ENCODE measurements around the gene BARHL1. TPM values are rescaled to one million over a fixed set of nuclear protein-coding genes. Genes with fewer than 3 reads are reported as not detected.

Gene BARHL1
- total and polyA plus RNA-seq, 2 experiments from 2014 or later, result not detected

- Mint-ChIP-seq H3K9me3 (no peaks in the 10 kb centered on the region), H3K36me3 (ENCODE audit: low read depth) (no peaks in the 10 kb centered on the region; the same call in 2 of the 3 replicates)
These were observed 39.2 kb upstream of the BARHL1 start for GRCh38 chr9:132543251-132543650.

More at GRCh38 chr9:132543251-132543650, 39.2 kb upstream of the BARHL1 start:
- Histone ChIP-seq H3K36me3 (ENCODE audit: insufficient read depth) (no peaks in the 10 kb centered on the region), H3F3A (replicated peaks; ENCODE audit: low read depth) (no peaks in the 10 kb centered on the region), H2AFZ (no peak overlapping the region), H3K4me3 (no peak overlapping the region), H3K4me1 (ENCODE audit: insufficient read depth) (peaks cover 10% of the 10 kb centered on the region; the same call in 1 of the 2 replicates), H4K20me1 (replicated peaks; ENCODE audit: insufficient read depth) (no peaks in the 10 kb centered on the region), H3K79me2 (replicated peaks; ENCODE audit: insufficient read depth) (no peaks in the 10 kb centered on the region), H3K27ac (ENCODE audit: low read depth) (no peak overlapping the region), H3K9me2 (ENCODE audit: insufficient read depth) (no peaks in the 10 kb centered on the region), H3K4me2 (no peak overlapping the region), H3K27me3 (ENCODE audit: insufficient read depth) (no peaks in the 10 kb centered on the region)
- TF ChIP-seq ZNF114 (CRISPR knock-in tag; IDR thresholded peaks at IDR 0.05) (no peak), NANOG (IDR thresholded peaks at IDR 0.05; ENCODE audit: borderline replicate concordance) (no peak), POLR2AphosphoS5 (IDR thresholded peaks at IDR 0.05; ENCODE audit: low read depth) (no peak), CREB1 (CRISPR knock-in tag; IDR thresholded peaks at IDR 0.05; ENCODE audit: low read depth) (no peak), ZNF331 (CRISPR knock-in tag; IDR thresholded peaks at IDR 0.05; ENCODE audit: low read depth) (no peak), STAT1 (IDR thresholded peaks at IDR 0.05; ENCODE audit: unreplicated experiment) (no peak)
- TF ChIP-seq, protein P1, sequence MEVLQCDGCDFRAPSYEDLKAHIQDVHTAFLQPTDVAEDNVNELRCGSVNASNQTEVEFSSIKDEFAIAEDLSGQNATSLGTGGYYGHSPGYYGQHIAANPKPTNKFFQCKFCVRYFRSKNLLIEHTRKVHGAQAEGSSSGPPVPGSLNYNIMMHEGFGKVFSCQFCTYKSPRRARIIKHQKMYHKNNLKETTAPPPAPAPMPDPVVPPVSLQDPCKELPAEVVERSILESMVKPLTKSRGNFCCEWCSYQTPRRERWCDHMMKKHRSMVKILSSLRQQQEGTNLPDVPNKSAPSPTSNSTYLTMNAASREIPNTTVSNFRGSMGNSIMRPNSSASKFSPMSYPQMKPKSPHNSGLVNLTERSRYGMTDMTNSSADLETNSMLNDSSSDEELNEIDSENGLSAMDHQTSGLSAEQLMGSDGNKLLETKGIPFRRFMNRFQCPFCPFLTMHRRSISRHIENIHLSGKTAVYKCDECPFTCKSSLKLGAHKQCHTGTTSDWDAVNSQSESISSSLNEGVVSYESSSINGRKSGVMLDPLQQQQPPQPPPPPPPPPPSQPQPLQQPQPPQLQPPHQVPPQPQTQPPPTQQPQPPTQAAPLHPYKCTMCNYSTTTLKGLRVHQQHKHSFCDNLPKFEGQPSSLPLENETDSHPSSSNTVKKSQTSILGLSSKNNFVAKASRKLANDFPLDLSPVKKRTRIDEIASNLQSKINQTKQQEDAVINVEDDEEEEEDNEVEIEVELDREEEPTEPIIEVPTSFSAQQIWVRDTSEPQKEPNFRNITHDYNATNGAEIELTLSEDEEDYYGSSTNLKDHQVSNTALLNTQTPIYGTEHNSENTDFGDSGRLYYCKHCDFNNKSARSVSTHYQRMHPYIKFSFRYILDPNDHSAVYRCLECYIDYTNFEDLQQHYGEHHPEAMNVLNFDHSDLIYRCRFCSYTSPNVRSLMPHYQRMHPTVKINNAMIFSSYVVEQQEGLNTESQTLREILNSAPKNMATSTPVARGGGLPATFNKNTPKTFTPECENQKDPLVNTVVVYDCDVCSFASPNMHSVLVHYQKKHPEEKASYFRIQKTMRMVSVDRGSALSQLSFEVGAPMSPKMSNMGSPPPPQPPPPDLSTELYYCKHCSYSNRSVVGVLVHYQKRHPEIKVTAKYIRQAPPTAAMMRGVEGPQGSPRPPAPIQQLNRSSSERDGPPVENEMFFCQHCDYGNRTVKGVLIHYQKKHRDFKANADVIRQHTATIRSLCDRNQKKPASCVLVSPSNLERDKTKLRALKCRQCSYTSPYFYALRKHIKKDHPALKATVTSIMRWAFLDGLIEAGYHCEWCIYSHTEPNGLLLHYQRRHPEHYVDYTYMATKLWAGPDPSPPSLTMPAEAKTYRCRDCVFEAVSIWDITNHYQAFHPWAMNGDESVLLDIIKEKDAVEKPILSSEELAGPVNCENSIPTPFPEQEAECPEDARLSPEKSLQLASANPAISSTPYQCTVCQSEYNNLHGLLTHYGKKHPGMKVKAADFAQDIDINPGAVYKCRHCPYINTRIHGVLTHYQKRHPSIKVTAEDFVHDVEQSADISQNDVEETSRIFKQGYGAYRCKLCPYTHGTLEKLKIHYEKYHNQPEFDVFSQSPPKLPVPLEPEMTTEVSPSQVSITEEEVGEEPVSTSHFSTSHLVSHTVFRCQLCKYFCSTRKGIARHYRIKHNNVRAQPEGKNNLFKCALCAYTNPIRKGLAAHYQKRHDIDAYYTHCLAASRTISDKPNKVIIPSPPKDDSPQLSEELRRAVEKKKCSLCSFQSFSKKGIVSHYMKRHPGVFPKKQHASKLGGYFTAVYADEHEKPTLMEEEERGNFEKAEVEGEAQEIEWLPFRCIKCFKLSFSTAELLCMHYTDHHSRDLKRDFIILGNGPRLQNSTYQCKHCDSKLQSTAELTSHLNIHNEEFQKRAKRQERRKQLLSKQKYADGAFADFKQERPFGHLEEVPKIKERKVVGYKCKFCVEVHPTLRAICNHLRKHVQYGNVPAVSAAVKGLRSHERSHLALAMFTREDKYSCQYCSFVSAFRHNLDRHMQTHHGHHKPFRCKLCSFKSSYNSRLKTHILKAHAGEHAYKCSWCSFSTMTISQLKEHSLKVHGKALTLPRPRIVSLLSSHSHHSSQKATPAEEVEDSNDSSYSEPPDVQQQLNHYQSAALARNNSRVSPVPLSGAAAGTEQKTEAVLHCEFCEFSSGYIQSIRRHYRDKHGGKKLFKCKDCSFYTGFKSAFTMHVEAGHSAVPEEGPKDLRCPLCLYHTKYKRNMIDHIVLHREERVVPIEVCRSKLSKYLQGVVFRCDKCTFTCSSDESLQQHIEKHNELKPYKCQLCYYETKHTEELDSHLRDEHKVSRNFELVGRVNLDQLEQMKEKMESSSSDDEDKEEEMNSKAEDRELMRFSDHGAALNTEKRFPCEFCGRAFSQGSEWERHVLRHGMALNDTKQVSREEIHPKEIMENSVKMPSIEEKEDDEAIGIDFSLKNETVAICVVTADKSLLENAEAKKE (CRISPR knock-in tag; IDR thresholded peaks at IDR 0.05), result no peak
- TF ChIP-seq, protein P2, sequence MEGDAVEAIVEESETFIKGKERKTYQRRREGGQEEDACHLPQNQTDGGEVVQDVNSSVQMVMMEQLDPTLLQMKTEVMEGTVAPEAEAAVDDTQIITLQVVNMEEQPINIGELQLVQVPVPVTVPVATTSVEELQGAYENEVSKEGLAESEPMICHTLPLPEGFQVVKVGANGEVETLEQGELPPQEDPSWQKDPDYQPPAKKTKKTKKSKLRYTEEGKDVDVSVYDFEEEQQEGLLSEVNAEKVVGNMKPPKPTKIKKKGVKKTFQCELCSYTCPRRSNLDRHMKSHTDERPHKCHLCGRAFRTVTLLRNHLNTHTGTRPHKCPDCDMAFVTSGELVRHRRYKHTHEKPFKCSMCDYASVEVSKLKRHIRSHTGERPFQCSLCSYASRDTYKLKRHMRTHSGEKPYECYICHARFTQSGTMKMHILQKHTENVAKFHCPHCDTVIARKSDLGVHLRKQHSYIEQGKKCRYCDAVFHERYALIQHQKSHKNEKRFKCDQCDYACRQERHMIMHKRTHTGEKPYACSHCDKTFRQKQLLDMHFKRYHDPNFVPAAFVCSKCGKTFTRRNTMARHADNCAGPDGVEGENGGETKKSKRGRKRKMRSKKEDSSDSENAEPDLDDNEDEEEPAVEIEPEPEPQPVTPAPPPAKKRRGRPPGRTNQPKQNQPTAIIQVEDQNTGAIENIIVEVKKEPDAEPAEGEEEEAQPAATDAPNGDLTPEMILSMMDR (conservative IDR thresholded peaks at IDR 0.05; ENCODE audit: low read depth in 2 of 2), result no peak
- ATAC-seq, result no peak
- Mint-ChIP-seq H3K4me3 (no peak overlapping the region), H3K27ac (no peak overlapping the region), H3K27me3 (ENCODE audit: insufficient read depth, low read depth, poor library complexity) (peaks cover 19% of the 10 kb centered on the region), H3K4me1 (peaks cover 30% of the 10 kb centered on the region)
- DNase-seq (ENCODE audit: low spot score), result no peak
